Upper lobe of left lung (tissue), 6 donors: Measurements from ENCODE around the gene SLC35G3. TPM values are rescaled to one million over a fixed set of nuclear protein-coding genes. Genes with fewer than 3 reads are reported as not detected.
"Not testable (repeated sequence)": the region's sequence is repeated elsewhere in the genome, so short reads cannot be mapped to it uniquely, and the experiment has no call there.

Experiments
- ATAC-seq, 2 donors: fragments of 200-7000 bp; cut with Tn5 transposase; one replicate each; pipeline ENCODE4 v1.9.1; 2022; ENCODE audit warnings: mild to moderate bottlenecking in 2 of 2, moderate library complexity in 2 of 2; ENCODE audit not compliant: low FRiP score in 2 of 2
- DNase-seq, 2 donors: peaks; one replicate each; pipeline ENCODE4 v3.0.0-alpha.2; 2019 to 2020
- H3K27ac ChIP-seq, 4 donors: fragments of 200-600 bp; sonication (generic); one replicate each; pipeline ENCODE4 v1.5.1; 2016 to 2019
- H3K27me3 ChIP-seq, 4 donors: fragments of 200-600 bp; sonication (generic); one replicate each; pipeline ENCODE4 v1.5.1; 2017 to 2019
- H3K36me3 ChIP-seq, 4 donors: fragments of 200-600 bp; sonication (generic); one replicate each; pipeline ENCODE4 v1.5.1; 2016 to 2019
- H3K4me1 ChIP-seq, 4 donors: fragments of 200-600 bp; sonication (generic); one replicate each; pipeline ENCODE4 v1.5.1; 2018 to 2019
- H3K4me3 ChIP-seq, 4 donors: fragments of 200-600 bp; sonication (generic); one replicate each; pipeline ENCODE4 v1.5.1; 2017 to 2019; ENCODE audit warnings: mild to moderate bottlenecking in 2 of 4, moderate library complexity in 1 of 4
- H3K9me3 ChIP-seq, 4 donors: fragments of 200-600 bp; sonication (generic); one replicate each; pipeline ENCODE4 v1.5.1; 2018 to 2019
- EP300 ChIP-seq, 4 donors: sonication (generic); formaldehyde crosslinking; IDR thresholded peaks; one replicate each; pipeline ENCODE4 v1.5.1; 2017; ENCODE audit warnings: antibody characterized with exemption in 4 of 4, control low read depth in 2 of 4
- POLR2A ChIP-seq, 4 donors: fragments of 450-650 bp; IDR thresholded peaks; one replicate each; pipeline ENCODE4 v1.5.1; 2016 to 2017; ENCODE audit warnings: antibody characterized with exemption in 4 of 4, mild to moderate bottlenecking in 2 of 4
- POLR2AphosphoS5 ChIP-seq, 2 donors: sonication (generic); formaldehyde crosslinking; IDR thresholded peaks; one replicate each; pipeline ENCODE4 v1.5.1; 2017; ENCODE audit warnings: antibody characterized with exemption in 2 of 2
- WGBS, 2 donors: methylation state at CpG; one replicate each; pipeline ENCODE4 v1.1.5; 2017 to 2018; 5-methylcytosine and 5-hydroxymethylcytosine counted together
- total RNA-seq, 6 donors: library from RNA; depleted of rRNA in 4 of 6; stranded (reverse); fragments of >200 nt in 4 of 6; gene quantifications; one replicate each; pipeline versions ENCODE4 v1.1.0 to v1.2.1, GENCODE V29; 2016 to 2021
- TF ChIP-seq, protein P1 (sequence below), 6 experiments: fragments of 450-650 bp in 4 of 6; fragments of 200-600 bp in 2 of 6; sonication (generic) in 2 of 6; IDR thresholded peaks; one replicate each; pipeline ENCODE4 v1.5.1; 2016 to 2019; ENCODE audit warnings: antibody characterized with exemption in 6 of 6
- donor health status: DM: no; HTN: no; CAD: no; lungs with moderate emphysema.
- donor health status: DM: no; HTN: yes; CAD: no; lungs with severe emphysema.

The SLC35G3 gene
- total RNA-seq, 6 donors from 2014 or later: not detected

DNA sequence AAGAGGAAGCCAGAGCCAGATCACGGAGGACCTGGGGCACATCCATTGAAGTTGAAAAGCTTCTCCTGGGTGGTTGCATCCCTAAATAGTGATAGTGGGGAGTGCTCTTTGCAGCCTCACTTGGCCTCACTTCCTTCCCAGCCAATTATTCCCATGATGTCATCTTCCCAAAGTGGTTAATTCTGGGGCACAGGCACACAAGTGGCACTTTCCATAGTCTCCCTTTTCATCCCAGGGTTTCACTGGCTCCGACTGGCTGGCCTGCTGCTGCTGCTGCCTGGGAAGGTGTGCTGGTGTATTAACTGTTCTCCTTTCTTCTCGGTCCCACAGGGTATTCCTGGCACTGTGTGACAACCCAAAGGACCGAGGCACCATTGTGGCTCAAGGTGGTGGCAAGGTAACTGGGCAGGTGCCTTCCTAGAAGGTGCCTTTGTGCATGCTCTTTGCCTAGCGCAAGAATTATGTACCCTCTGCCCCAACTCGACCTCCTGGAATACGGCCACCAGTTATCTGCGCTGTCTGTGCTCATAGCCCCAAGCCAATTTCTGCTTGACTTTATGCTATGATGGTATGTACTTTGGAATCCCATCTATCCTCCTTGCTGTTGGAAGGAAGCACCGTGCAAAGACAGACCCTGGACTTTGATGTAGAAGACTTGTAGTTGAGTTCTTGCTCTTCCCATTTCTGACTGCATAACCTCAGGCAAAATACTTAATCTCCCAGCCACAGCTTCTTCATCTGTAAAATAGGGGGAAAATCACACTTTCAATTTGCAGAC is 18.4 kb downstream of the SLC35G3 start:
- H3K4me3 ChIP-seq: no peak overlapping the region
- WGBS, 2 donors: 94 to 96% methylated on average over 8 to 9 of the region's 9 CpGs
- no peak overlapping the region for H3K27ac ChIP-seq
- peak in 1 of 2 donors; percentile 35 for ATAC-seq
- H3K9me3 ChIP-seq: no peaks in the 10 kb centered on the region
- TF ChIP-seq, protein P1, sequence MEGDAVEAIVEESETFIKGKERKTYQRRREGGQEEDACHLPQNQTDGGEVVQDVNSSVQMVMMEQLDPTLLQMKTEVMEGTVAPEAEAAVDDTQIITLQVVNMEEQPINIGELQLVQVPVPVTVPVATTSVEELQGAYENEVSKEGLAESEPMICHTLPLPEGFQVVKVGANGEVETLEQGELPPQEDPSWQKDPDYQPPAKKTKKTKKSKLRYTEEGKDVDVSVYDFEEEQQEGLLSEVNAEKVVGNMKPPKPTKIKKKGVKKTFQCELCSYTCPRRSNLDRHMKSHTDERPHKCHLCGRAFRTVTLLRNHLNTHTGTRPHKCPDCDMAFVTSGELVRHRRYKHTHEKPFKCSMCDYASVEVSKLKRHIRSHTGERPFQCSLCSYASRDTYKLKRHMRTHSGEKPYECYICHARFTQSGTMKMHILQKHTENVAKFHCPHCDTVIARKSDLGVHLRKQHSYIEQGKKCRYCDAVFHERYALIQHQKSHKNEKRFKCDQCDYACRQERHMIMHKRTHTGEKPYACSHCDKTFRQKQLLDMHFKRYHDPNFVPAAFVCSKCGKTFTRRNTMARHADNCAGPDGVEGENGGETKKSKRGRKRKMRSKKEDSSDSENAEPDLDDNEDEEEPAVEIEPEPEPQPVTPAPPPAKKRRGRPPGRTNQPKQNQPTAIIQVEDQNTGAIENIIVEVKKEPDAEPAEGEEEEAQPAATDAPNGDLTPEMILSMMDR (IDR thresholded peaks at IDR 0.05): no peak
- TF ChIP-seq POLR2A (IDR thresholded peaks at IDR 0.05) (no peak), EP300 (IDR thresholded peaks at IDR 0.05) (no peak), POLR2AphosphoS5 (IDR thresholded peaks at IDR 0.05) (no peak)
- no peak for DNase-seq
- peaks cover 0 to 10% (median 7%) of the 10 kb centered on the region in 4 donors for H3K4me1 ChIP-seq
- H3K36me3 ChIP-seq: no peaks in the 10 kb centered on the region
- no peaks in the 10 kb centered on the region for H3K27me3 ChIP-seq

GRCh38 chr17:35174835-35175334 is 19.3 kb downstream of the SLC35G3 start:
- Histone ChIP-seq H3K4me1 (peaks cover 0 to 10% (median 7%) of the 10 kb centered on the region in 4 donors), H3K36me3 (no peaks in the 10 kb centered on the region), H3K27ac (no peak overlapping the region), H3K27me3 (no peaks in the 10 kb centered on the region), H3K9me3 (no peaks in the 10 kb centered on the region), H3K4me3 (no peak overlapping the region)
- DNase-seq (no peak), ATAC-seq (no peak)
- WGBS, 2 donors: 89 to 91% methylated on average over 2 of the region's 2 CpGs
- no peak for TF ChIP-seq POLR2AphosphoS5 (IDR thresholded peaks at IDR 0.05)

DNA sequence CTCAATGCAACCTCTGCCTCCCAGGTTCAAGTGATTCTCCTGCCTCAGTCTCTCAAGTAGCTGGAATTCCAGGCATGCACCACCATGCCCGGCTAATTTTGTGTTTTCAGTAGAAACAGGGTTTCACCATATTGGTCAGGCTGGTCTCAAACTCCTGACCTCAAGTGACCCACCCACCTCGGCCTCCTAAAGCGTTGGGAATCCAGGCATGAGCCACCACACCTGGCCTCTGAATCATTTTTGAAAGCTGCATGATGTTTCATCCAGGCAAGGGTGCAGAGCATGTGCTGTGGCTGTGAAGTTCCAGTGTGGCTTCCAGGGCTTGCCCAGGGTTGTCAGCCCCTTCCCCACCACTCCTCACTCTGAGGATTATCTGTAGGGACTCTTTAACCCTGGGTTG is 21.9 kb downstream of the SLC35G3 start:
- not testable (repeated sequence) for DNase-seq, ATAC-seq, H3K36me3 ChIP-seq, H3K9me3 ChIP-seq, H3K27me3 ChIP-seq, H3K4me3 ChIP-seq, H3K27ac ChIP-seq
- 77 to 97% methylated on average over 3 of the region's 3 CpGs for WGBS, 2 donors
- peaks cover 0 to 10% (median 7%) of the 10 kb centered on the region in 4 donors for H3K4me1 ChIP-seq

- 38 to 40% methylated on average over 2 of the region's 2 CpGs for WGBS, 2 donors
- no peak overlapping the region for H3K27ac ChIP-seq
- no peak for DNase-seq
- H3K4me1 ChIP-seq: peaks cover 0 to 10% (median 7%) of the 10 kb centered on the region in 4 donors
- H3K9me3 ChIP-seq: no peaks in the 10 kb centered on the region
- no peaks in the 10 kb centered on the region for H3K27me3 ChIP-seq
- TF ChIP-seq POLR2A (IDR thresholded peaks at IDR 0.05): no peak
- TF ChIP-seq, protein P1 (IDR thresholded peaks at IDR 0.05): no peak
- TF ChIP-seq EP300 (IDR thresholded peaks at IDR 0.05): no peak
- TF ChIP-seq POLR2AphosphoS5 (IDR thresholded peaks at IDR 0.05): no peak
- ATAC-seq: no peak
- H3K4me3 ChIP-seq: no peak overlapping the region
- H3K36me3 ChIP-seq: no peaks in the 10 kb centered on the region
Measured at GRCh38 chr17:35171834-35172233, 22.4 kb downstream of the SLC35G3 start.

- Histone ChIP-seq H3K4me1 (peaks cover 0 to 10% (median 7%) of the 10 kb centered on the region in 4 donors), H3K4me3 (no peak overlapping the region), H3K27me3 (no peaks in the 10 kb centered on the region), H3K27ac (no peak overlapping the region), H3K36me3 (no peaks in the 10 kb centered on the region), H3K9me3 (no peaks in the 10 kb centered on the region)
- ATAC-seq (peak in 1 of 2 donors; percentile 39), DNase-seq (peak in 1 of 2 donors; percentile 40)
- 73 to 78% methylated on average over 18 of the region's 18 CpGs for WGBS, 2 donors
- TF ChIP-seq, protein P1 (IDR thresholded peaks at IDR 0.05): peak in 4 of 6 experiments; percentile 23 to 54 (median 50)
- TF ChIP-seq POLR2AphosphoS5 (IDR thresholded peaks at IDR 0.05) (no peak), EP300 (IDR thresholded peaks at IDR 0.05) (no peak), POLR2A (IDR thresholded peaks at IDR 0.05) (no peak)
Measured at GRCh38 chr17:35170968-35171771, 23.0 kb downstream of the SLC35G3 start.
